H4 (cell line): ENCODE measurements around the gene PLLP. TPM values are rescaled to one million over a fixed set of nuclear protein-coding genes. Genes with fewer than 3 reads are reported as not detected.
A peak's percentile ranks its signal among the peaks of the same experiment; 100 is the strongest.

Experiments used
- DNase-seq: peaks from one replicate; pipeline ENCODE4 v3.0.0-alpha.2; 2015; ENCODE audit warnings: low spot score
- total RNA-seq: library from RNA; depleted of rRNA; stranded (reverse); fragments of >200 nt; shearing (Covaris generic); gene quantifications from 2 replicates; pipeline ENCODE4 v1.2.3, GENCODE V29; 2014

The PLLP gene
- total RNA-seq, 1 experiment from 2014 or later, result 0.17 TPM

DNA sequence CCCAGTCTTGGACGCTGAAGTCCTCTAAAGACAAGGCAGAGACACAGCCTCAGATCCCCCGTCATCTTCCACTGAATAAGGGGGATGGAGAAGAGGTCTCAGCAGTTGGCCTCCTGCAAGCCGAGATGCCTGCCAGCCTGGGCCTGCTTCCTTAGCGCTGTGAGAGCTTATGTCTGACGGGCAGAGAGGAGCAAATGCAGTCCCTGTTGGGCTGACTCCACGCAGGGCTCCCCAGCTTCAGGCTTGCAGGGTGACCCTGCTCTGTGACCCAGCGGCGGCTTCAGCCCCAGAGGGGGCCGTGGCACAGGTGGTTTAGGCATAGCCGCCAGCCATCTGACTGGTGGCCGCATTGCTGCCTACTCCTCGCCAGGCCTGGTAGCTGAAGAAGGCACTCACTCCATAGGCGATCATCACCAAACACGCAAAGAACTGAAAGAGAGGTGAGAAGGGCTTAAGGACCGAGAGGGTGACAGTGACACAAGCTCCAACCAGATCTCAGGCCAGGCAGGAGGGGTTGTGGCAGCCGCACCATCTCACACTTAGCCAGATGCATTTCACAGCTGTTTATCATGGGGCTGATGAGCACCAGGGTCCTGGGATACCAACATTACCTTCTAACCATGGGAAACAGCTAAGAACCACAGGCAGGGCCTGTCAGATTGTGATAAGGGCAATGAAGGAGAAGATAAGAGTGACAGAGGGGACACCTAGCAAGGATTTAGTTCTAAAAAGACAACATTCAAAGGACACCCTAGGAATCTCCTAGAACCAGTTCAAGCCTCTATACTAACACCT, 27.7 kb downstream of the PLLP start:
- no peak for DNase-seq

DNA sequence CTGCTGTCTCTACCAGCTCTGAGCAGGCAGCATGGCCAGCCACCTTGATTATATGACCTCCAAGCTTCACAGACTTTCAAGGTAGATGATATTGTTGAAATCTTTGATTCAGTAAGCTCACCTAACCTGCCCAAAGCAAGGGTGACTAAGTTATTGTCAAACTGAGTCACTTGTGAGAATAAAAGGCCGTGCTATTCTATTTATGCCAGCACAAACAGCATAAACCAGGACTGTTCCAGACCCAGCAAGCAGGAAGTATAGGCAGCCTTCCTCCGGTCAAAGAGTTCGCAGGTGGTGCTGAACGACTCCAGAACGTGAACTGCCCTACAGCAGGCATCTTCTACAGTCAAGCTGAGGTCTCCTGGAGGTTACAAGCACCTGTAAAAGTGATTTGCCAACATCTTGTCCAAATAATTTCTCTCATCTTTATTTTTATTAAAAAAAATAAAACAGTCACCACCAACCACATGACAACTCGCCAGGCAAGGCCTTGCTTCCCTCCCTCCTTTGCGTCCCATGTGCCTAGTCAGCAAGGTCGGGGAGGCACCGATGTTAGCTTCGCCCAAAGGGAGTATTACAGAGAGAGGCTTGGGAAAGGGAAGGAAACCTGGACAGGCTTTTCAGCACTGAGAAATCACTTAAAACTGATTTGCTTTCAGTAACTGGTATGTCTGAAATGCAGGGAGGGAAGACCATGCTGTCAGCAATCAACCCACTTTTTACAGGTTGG, 28.6 kb downstream of the PLLP start:
- no peak for DNase-seq

DNA sequence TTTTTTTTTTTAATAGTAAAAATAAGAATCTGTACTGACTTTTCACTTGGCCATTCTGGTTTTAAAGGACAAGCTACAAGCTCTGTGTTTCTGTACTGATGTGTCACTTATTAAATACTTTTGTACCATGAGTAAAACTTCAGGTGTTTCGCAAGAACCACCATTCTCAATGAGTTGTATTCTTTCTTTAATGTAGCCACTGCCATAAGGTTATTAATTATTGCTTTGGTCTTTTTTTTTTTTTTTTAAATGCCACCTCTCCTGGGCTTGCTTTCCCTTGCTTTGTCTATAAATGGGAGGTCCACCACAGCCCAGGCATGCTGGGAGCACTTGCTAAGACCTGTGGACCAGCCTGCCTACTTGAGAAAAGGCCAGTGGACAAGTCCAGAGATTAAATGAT, 31.0 kb downstream of the PLLP start:
- no peak for DNase-seq

DNA sequence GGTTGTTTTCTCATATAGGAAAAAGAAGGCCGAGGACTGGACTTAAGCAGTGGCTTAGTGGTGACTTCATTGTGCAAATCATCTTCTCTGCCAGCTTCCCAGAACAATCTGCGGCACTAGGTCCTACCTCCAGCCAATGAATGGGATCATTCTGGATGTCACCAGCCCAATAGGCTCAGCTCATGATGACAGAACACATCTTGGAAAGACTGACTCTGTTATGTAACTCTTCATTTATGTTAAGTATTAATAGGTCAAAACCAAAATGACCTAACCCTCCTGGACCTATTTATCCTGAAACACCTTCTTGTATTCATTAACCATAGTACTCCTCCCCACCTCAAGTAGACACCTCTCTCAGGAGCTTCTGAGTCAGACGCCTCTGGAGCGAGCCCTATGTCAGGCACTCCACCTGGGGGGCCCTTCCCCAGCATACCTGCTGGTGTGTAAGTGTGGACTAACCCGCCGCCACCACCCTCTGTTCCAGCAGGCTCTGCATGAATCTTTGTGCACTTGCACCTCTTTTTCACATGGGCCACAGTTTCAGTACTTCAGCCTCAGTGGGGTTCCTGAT, 32.2 kb downstream of the PLLP start:
- no peak for DNase-seq

DNA sequence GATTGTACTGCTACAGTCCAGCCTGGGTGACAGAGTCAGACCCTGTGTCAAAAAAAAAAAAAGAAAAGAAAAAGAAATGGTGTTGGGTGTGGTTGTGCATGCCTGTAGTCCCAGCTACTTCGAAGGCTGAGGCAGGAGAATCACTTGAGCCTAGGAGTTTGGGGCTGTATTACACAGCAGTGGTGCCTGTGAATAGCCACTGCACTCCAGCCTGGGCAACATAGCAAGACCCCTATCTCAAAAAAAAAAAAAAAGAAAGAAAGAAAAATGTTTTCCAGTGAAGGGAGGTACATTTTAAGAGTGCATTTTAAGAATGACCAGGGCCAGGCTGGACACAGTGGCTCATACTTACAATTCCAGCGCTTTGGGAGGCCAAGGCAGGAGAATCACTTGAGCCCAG, 33.1 kb downstream of the PLLP start:
- no peak for DNase-seq

DNA sequence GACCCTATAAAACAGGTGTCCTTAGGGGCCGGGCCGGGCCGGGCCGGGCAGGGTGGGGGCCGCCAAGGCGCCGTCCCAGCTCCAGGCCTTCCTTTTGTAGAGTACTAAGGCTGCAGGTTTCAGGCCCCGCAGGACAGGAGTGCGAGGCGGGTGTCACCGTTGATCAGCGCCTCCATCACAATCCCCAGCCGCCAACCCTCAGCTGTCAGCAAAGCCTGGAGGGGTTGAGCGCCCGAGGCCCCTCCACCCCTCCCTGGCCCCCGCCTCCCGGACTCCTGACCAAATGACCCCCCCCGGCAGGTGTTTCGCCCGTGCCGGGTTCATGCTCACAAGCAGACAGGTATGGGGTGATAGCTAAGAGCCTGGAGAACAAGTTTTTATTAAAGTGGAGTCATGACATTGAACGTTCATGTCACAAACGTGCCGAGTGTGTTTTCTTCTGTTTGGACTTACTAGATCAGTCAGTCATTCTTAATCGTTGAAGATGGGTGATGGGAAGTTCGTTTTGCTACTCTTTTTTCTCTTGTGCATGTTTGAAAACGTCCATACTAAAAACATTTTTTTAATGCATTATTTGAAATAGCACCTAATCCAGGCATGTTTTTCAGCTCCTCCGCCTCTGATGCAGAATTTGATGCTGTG, 38.9 kb downstream of the PLLP start:
- DNase-seq, result no peak

DNA sequence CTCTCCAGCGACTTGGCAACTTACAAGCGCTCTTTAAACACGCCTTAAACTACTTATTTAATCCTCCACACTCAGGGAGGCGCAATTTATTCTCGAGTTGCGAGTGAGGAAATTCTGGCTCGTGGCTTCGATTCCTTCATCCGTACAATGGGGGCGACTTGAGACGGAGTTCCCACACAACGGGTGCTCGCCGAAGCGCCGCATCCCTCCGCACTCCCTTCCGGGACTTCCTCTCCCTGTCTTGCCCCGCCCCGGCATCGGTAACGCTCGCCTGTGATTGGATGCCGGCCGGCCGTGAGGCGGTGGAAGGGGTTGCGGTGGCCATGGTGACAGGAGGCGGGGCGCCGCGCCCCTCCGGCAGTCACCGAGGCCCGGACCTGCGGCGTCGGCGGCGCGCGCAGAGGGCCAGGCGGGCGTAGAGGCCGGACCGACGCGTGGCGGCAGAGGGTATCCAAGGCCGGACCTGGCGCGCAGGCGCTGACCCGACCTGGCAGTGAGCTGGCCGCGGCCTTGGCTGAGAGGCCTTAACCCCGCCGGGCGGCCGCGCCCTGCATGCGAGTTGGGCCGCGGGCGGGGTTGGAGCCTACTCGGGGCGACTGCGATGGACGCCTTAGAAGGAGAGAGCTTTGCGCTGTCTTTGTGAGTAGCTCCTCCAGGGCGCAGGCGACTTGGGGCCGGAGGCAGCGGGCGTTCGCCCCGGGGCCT, 39.6 kb downstream of the PLLP start, which contains the start of gene ARL2BP:
Gene ARL2BP (plus strand): TSS at position 493 of the 705 bp plus-strand sequence. CDS start 109 bp downstream, at position 602.
- peak; percentile 96 for DNase-seq

DNA sequence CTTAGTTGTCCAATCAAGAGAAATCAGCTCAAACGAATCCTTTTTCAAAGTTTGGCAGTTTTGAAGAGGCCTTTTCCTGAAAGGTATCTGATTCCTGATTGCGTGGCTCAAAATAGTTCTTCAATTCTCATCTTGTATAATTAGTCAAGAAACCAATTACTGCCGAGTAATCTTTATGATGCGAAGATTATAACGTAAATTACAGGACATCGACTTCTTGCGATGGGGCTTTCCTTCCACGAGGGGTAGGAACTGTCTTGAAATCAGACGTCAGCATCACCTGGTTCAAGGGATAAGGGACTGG, 40.1 kb downstream of the PLLP start:
- no peak for DNase-seq

DNA sequence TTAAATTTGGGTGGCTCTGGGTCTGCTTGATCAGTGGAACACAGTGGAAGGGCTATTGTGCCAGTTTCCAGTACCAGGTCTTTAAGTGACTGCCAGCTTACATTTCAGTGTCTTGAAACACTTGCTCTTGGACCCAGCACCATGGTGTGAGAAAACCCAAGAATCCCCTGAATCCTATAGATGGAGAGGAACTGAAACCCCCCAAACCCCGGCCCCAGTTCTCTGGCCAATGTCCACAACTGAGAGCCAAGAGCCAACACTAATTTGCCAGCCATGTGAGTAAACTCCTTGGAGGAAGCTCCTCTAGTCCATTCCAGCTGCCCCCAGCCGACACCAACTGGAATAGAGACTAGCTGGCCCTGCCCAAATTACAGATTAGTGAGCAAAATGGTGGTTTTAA, 41.8 kb downstream of the PLLP start:
- no peak for DNase-seq

DNA sequence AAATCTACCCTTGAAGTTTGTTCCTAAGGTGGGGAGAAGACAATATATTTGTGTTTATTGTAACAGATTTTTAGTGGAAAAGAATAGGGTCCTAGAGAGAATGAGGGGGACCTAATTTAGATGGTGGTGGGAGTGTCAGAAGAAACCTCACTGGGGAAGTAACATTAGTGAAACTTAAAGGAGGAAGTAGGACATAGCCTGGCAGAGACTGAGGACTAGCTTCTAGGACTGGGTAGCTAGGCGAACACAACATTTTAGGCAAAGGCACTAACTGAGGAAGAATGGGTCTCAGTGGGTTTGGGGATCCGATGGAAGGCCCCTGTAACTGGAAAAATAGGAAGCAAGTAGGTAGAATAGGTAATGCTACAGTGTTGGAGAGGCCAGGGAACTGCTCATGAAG, 43.6 kb downstream of the PLLP start:
- DNase-seq, result no peak

DNA sequence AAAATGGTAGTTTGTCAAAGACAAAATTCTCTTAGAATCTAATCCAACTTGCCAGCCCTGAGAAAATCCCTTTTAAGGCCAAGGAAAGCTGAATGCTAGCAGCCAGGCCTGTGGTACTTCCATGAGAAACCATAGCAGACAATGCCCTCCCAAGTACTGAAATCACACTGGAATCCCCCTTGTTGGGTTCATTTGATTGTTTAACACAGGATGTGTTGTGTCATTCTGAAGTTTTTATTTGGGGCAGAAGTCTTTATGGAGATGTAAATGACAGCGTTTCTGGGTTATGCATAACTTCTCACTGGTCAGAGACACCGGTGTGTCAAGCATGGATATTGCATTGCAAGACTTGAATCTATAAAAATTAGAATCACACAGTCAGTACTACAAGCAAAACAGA, 45.4 kb downstream of the PLLP start:
- DNase-seq, result no peak

DNA sequence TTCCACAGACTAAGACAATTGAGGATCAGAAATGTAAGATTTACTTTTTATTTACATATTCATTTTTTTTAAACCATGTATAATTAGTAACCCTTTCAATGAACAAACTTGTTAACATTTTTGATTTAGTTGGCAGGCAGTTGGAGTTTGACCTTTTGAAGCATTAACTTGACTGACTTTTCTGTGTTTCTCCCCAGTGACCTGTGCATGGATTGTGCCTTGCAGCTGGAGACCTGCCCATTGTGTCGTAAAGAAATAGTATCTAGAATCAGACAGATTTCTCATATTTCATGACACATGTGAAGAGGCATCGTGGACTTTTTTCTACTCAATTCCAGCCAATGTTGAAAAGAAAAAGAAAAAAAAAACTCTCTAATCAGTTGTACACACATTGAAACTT, 45.8 kb downstream of the PLLP start:
- no peak for DNase-seq

DNA sequence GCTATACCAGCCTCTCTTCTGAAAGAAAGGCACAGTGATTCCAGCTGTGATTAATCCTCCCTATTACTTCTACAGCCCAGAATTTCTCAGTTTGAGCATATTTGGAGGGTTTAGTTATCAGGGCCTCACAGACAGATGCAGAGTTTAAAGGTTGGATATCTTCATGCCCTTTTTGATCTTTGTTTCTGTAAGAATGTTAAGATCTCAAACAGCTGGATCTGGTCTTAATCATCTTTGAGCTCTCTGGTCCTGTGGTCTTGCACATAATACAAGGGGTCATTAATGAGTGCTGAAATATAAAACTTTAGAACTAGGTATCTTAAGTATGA, 48.5 kb downstream of the PLLP start:
- DNase-seq, result no peak

DNA sequence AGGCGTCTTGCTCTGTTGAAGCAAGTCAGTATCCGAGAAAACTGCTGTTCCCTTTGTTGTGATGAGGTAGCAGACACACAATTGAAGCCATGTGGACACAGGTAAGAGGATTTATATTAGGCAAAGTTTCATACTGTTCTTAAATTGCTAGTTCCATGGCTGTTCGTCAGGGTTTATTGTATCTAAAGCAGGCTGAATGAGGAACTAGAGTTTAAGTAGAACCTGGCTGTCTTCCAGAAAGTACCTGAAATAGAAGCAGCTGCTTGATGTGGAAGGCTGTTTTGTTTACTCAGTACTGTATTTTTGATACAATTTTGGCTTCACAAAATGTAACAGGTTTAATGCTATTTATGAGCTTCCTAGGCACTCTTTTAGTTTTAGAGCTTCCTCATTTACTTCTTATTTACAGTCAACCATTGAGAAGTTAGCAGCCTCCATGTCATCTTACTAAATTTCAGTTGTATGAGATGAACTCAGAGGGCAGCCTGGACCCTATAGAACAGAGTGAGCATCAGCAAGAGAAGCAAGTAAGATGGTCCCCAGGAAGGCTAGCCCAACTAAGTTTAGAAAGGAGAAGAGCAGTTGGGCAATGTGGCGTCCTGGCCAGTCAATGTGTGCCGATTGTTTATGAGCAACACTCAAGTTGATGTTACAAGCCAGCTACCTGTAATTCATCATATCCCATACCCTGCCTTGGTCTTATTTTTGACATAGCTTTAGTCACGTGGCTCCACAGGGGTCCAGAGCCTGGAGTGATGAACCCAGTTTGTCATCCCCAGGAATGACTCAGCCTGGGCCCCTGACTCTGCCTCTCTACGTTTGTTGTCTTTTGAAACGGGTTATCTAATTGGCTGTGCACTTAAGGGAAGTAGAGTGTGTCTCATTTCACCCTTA, 49.1 kb downstream of the PLLP start:
- DNase-seq, result no peak

DNA sequence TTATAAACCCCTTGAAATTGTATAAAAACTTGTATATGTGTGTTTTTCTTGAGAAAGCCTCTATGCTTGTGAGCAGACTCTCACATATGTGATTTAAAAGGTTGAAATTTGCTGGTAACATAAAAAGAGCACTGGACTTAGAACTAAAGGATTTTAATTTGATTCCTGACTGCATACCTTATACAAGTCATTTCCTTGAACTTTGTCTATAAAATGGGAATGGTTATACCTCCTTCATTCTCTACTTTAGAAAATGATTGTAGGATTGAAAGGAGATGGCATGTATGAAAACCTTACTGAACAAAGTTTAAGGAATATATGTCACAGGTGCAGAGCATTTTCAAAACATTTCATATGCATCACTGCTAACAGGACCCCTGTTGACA, 49.8 kb downstream of the PLLP start:
- no peak for DNase-seq

DNA sequence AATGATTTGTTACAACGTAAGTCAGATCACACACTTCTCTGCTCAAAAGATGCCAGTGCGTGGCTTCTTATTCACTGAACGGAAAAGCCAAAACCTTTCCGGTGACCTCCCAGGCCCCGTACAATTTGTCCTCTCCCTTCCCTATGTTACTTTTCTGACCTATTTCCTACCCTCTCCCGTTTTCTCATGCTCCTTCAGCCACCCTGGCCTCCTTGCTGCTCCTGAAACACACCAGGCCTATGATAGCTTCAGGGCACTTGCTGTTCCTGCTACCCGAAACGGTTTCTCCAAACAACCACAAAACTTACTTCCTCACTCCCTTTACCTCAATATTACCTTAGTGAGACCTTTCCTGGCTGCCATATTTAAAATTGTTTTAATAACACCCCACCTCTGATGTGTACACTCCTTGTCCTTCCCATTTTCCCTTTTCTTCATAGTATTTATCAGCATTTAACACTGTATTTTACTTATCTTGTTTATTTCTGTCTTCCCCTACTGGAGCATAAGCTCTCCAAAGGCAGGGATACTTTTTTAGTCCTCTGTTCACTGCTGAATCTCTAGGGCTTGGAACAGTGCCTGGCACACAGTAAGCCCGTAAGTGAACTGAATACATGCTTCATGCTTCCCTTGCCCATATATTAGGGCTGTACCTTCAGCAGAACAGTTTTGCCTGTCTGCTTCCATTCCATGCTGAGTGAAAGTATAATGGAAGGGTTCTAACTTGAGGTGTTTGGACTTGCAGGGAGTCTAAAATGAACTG, 50.3 kb downstream of the PLLP start:
- DNase-seq, result no peak

DNA sequence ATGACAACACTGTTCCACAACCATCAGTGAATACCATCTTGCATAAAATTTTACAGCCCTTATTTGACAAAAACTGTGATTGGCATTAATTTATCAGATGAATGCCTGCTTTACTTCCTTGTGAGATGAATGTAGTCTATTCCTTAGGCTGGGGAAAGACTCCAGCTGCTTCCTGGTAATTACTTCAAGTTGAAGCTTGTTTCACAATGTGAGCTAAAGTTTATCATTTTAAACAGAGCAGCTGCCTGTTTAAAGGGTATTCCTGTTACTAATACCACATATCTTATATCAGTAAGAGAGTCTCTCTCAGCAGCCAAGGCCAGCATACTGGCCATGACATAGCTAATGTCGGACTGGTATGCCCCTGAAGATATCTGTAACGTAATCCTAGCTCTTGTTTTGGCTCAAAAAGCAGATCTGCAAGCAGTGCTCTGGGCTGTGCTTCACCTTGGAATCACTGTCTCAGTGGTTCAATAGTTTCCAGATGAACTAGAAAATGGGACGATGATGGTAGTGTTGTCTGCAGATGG, 52.6 kb downstream of the PLLP start:
- DNase-seq, result no peak

DNA sequence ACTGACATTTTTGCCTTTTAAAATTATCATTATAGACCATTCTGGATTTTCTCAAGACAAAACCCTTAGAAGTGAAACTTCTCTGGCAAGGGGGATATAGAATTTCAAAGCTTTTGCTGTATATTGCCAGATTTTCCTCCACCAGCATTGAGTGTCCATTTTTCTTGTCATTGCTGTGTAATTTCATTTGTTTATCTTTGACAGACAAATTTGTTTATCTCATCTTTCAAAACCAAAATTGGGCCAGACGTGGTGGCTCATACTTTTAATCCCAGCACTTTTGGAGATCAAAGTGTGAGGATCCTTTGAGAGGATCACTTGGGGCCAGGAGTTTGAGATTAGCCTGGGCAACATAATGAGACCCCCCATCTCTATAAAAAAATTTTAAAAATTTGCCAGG, 55.4 kb downstream of the PLLP start:
- DNase-seq, result no peak

DNA sequence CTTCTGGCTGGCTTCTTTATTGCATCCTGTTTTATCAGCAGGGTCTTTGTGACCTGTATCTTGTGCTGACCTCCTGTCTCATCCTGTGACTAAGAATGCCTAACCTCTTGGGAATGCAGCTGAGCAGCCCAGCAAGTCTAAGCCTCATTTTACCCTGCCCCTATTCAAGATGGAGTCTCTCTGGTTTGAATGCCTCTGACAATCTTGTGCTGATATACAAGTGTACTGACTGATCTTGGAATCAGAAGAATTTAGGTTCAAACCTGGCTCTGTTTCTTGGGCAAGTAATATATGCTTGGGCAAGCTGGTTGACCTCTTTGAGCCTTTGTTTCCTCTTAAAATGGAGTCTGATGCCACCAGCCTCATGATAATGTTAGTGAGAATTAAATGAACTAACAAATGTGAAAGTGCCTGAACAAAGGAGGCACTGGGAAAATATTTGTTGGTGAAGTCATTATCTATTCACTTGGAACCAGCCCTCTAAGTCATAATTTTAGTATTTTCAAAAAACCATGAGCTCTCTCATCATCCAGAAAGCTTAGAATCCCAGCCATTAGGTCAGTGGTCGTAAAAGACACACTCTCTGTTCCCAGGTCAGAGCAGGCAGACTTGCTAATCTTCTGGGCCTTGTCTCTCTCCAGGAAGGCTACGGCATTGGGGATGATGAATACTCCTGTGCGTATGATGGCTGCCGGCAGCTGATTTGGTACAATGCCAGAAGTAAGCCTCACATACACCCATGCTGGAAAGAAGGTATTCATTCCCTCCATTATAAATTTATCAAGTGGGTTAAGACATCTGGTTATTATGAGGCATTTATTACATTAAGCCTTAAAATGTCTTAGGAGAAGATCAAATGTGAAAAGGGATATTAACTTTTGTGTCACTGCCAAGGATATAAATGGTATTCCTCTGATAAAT, 57.5 kb downstream of the PLLP start:
- DNase-seq, result no peak
